H1 (cell line): ENCODE data around the gene SLIT3. TPM values are rescaled to one million over a fixed set of nuclear protein-coding genes. Genes with fewer than 3 reads are reported as not detected.

Experiments used
- CTCF ChIA-PET: fragments of 300-600 bp; sonication (Branson Sonifier 250); formaldehyde crosslinking; loops from one replicate; lab custom pipeline; 2021; ENCODE audit not compliant: partially characterized antibody; lab: Charles Lee
- POLR2A ChIA-PET: fragments of 300-600 bp; sonication (Branson Sonifier 250); formaldehyde crosslinking; loops from one replicate; lab custom pipeline; 2021; ENCODE audit warnings: inconsistent platforms; ENCODE audit not compliant: partially characterized antibody; lab: Charles Lee
- DNase-seq, 2 experiments: peaks; one replicate each; pipeline versions ENCODE4 v3.0.0 to v3.0.0-alpha.2; 2010 to 2022; ENCODE audit warnings: low spot score in 2 of 2, low read depth in 1 of 2, mixed read lengths in 1 of 2
- FAIRE-seq: peaks from 2 replicates; lab custom pipeline; 2011; peaks lifted over from hg19 to GRCh38; lab: Jason Lieb, UNC
- H2AFZ ChIP-seq: 2 replicates; pipeline ENCODE4 v1.8.1; 2012; ENCODE audit warnings: low read length, inconsistent platforms
- H2AK5ac ChIP-seq: 2 replicates; pipeline ENCODE4 v1.6.1; 2013; ENCODE audit warnings: low read depth, low read length
- H2BK120ac ChIP-seq: replicated peaks from 2 replicates; pipeline ENCODE3; 2013; ENCODE audit warnings: low read depth, low read length, inconsistent platforms
- H2BK12ac ChIP-seq: 2 replicates; pipeline ENCODE4 v1.6.1; 2013; ENCODE audit warnings: low read depth, low read length
- H2BK15ac ChIP-seq: 2 replicates; pipeline ENCODE4 v1.6.1; 2013; ENCODE audit warnings: low read length
- H2BK20ac ChIP-seq: 2 replicates; pipeline ENCODE4 v1.6.1; 2013; ENCODE audit warnings: low read length
- H2BK5ac ChIP-seq: 2 replicates; pipeline ENCODE4 v1.6.1; 2013; ENCODE audit warnings: low read depth, low read length
- H3K14ac ChIP-seq: 2 replicates; pipeline ENCODE4 v1.6.1; 2013; ENCODE audit warnings: inconsistent platforms; ENCODE audit not compliant: insufficient read length
- H3K18ac ChIP-seq: 2 replicates; pipeline ENCODE4 v1.6.1; 2013; ENCODE audit warnings: low read length; ENCODE audit errors: extremely low read depth
- H3K23ac ChIP-seq: 2 replicates; pipeline ENCODE4 v1.6.1; 2013; ENCODE audit warnings: inconsistent platforms; ENCODE audit not compliant: insufficient read length
- H3K23me2 ChIP-seq: 2 replicates; pipeline ENCODE4 v1.6.1; 2013; ENCODE audit warnings: low read depth, low read length
- H3K27ac ChIP-seq: 2 replicates; pipeline ENCODE4 v1.6.1; 2011; ENCODE audit warnings: low read depth, low read length, inconsistent platforms
- H3K27me3 ChIP-seq, 4 experiments: replicated peaks in 1 of 4; 1 replicate in 1 of 4; 2 replicates in 3 of 4; pipeline versions ENCODE4 v1.6.1 to v1.8.1; 2011 to 2013; ENCODE audit warnings: low read length in 3 of 4, mild to moderate bottlenecking in 3 of 4, inconsistent platforms in 2 of 4, mixed read lengths in 2 of 4, moderate library complexity in 1 of 4; ENCODE audit not compliant: control insufficient read depth in 3 of 4, insufficient read depth in 3 of 4; ENCODE audit errors: extremely low read depth in 1 of 4
- H3K36me3 ChIP-seq, 4 experiments: 2 replicates each; pipeline versions ENCODE4 v1.6.1 to v1.8.1; 2011 to 2013; ENCODE audit warnings: mild to moderate bottlenecking in 4 of 4, low read length in 3 of 4, moderate library complexity in 2 of 4, control low read depth in 1 of 4, inconsistent platforms in 1 of 4; ENCODE audit not compliant: insufficient read depth in 4 of 4, control insufficient read depth in 2 of 4
- H3K4ac ChIP-seq: replicated peaks from 2 replicates; pipeline ENCODE3; 2013; ENCODE audit warnings: low read length, low read depth, mixed read lengths, inconsistent platforms; ENCODE audit not compliant: insufficient read length
- H3K4me1 ChIP-seq, 4 experiments: replicated peaks in 1 of 4; 1 replicate in 1 of 4; 2 replicates in 3 of 4; pipeline versions ENCODE4 v1.6.1 to v1.8.1; 2011 to 2013; ENCODE audit warnings: low read length in 3 of 4, inconsistent platforms in 2 of 4, mixed read lengths in 1 of 4; ENCODE audit not compliant: insufficient read depth in 4 of 4, control insufficient read depth in 3 of 4
- H3K4me2 ChIP-seq, 2 experiments: 2 replicates each; pipeline versions ENCODE4 v1.6.1 to v1.8.1; 2011 to 2013; ENCODE audit warnings: low read depth in 2 of 2, low read length in 2 of 2, control low read depth in 1 of 2, inconsistent platforms in 1 of 2, mild to moderate bottlenecking in 1 of 2; ENCODE audit not compliant: insufficient read depth in 1 of 2
- H3K4me3 ChIP-seq, 4 experiments: fragments of 200-600, 300-600 bp in 1 of 4; sonication (generic), shearing (Covaris generic), sonication (Bioruptor Twin) in 1 of 4; 2 replicates each; pipeline versions ENCODE4 v1.5.1 to v1.8.1; 2011 to 2016; ENCODE audit warnings: low read length in 4 of 4, low read depth in 3 of 4, control low read depth in 2 of 4, inconsistent platforms in 2 of 4, mild to moderate bottlenecking in 2 of 4, mixed read lengths in 1 of 4, moderate library complexity in 1 of 4; ENCODE audit not compliant: insufficient read depth in 2 of 4; ENCODE audit errors: extremely low read depth in 1 of 4
- H3K56ac ChIP-seq: replicated peaks from 2 replicates; pipeline ENCODE3; 2013; ENCODE audit warnings: low read depth, mild to moderate bottlenecking, mixed read lengths, low read length, inconsistent platforms; ENCODE audit not compliant: insufficient read length
- H3K79me1 ChIP-seq: 2 replicates; pipeline ENCODE4 v1.6.1; 2013; ENCODE audit warnings: low read depth, low read length, control low read depth
- H3K79me2 ChIP-seq, 2 experiments: 2 replicates each; pipeline versions ENCODE4 v1.6.1 to v1.8.1; 2012 to 2013; ENCODE audit warnings: low read length in 2 of 2, mild to moderate bottlenecking in 2 of 2, inconsistent platforms in 1 of 2; ENCODE audit not compliant: insufficient read depth in 2 of 2, control insufficient read depth in 1 of 2
- H3K9ac ChIP-seq, 4 experiments: replicated peaks in 1 of 4; 1 replicate in 1 of 4; 2 replicates in 3 of 4; pipeline versions ENCODE4 v1.6.1 to v1.8.1; 2011 to 2013; ENCODE audit warnings: low read depth in 3 of 4, low read length in 3 of 4, control low read depth in 2 of 4, mild to moderate bottlenecking in 2 of 4, moderate library complexity in 2 of 4, inconsistent platforms in 1 of 4; ENCODE audit errors: extremely low read depth in 1 of 4
- H3K9me3 ChIP-seq, 2 experiments: 2 replicates each; pipeline versions ENCODE4 v1.6.1 to v1.8.1; 2012 to 2013; ENCODE audit warnings: mild to moderate bottlenecking in 2 of 2, moderate library complexity in 2 of 2, control low read depth in 1 of 2, inconsistent platforms in 1 of 2, low read depth in 1 of 2, low read length in 1 of 2, mixed read lengths in 1 of 2; ENCODE audit not compliant: insufficient read depth in 2 of 2
- H4K20me1 ChIP-seq, 2 experiments: replicated peaks in 1 of 2; 2 replicates each; pipeline versions ENCODE3 to v1.8.1; 2011 to 2013; ENCODE audit warnings: inconsistent platforms in 2 of 2, low read length in 2 of 2, mild to moderate bottlenecking in 1 of 2; ENCODE audit not compliant: insufficient read depth in 2 of 2, control insufficient read depth in 1 of 2
- H4K5ac ChIP-seq: 2 replicates; pipeline ENCODE4 v1.6.1; 2013; ENCODE audit warnings: low read length, low read depth, mixed read lengths, inconsistent platforms; ENCODE audit not compliant: insufficient read length
- H4K8ac ChIP-seq: 2 replicates; pipeline ENCODE4 v1.8.0; 2013; ENCODE audit warnings: mild to moderate bottlenecking, moderate library complexity, low read length, inconsistent platforms; ENCODE audit not compliant: insufficient read depth; ENCODE audit errors: extremely low read depth
- H4K91ac ChIP-seq: replicated peaks from 2 replicates; pipeline ENCODE3; 2013; ENCODE audit warnings: low read length, mixed read lengths, inconsistent platforms; ENCODE audit not compliant: insufficient read length
- CBX5 ChIP-seq: fragments of 300-800, 300-1000 bp; sonication (generic); IDR thresholded peaks from 2 replicates; pipeline ENCODE4 v1.7.1; 2016; ENCODE audit warnings: antibody characterized with exemption, low read length, low read depth
- CBX8 ChIP-seq: fragments of 300-800, 300-1000 bp; sonication (generic); IDR thresholded peaks from 2 replicates; pipeline ENCODE4 v1.7.1; 2016; ENCODE audit warnings: low read depth, low read length, borderline replicate concordance
- CEBPB ChIP-seq: IDR thresholded peaks from 2 replicates; pipeline ENCODE4 v1.6.1; 2012; ENCODE audit warnings: low read depth, low read length
- E2F6 ChIP-seq: IDR thresholded peaks from 2 replicates; pipeline ENCODE4 v1.6.1; 2012; ENCODE audit warnings: inconsistent platforms
- EZH2 ChIP-seq: fragments of 200-600 bp; sonication (generic); IDR thresholded peaks from 2 replicates; pipeline ENCODE4 v1.7.1; 2012; ENCODE audit warnings: low read depth, mild to moderate bottlenecking, moderate library complexity, low read length, inconsistent platforms; ENCODE audit not compliant: severe bottlenecking
- HDAC6 ChIP-seq: IDR thresholded peaks from one replicate; pipeline ENCODE4 v1.7.1; 2012; ENCODE audit warnings: low read depth, mild to moderate bottlenecking, inconsistent platforms, low read length, moderate library complexity
- MAFK ChIP-seq: IDR thresholded peaks from 2 replicates; pipeline ENCODE4 v1.6.1; 2012; ENCODE audit warnings: low read depth, mild to moderate bottlenecking, improper control_type of control experiment, low read length
- NRF1 ChIP-seq: IDR thresholded peaks from 2 replicates; pipeline ENCODE4 v1.6.1; 2011; ENCODE audit warnings: mild to moderate bottlenecking, low read depth, low read length, improper control_type of control experiment
- POLR2A ChIP-seq, 2 experiments: IDR thresholded peaks; 1 replicate in 1 of 2; 2 replicates in 1 of 2; pipeline ENCODE4 v1.6.1; 2011; ENCODE audit warnings: low read depth in 2 of 2, low read length in 2 of 2, mild to moderate bottlenecking in 2 of 2; ENCODE audit errors: control extremely low read depth in 1 of 2
- RXRA ChIP-seq: IDR thresholded peaks from 2 replicates; pipeline ENCODE4 v1.6.1; 2011; ENCODE audit warnings: low read depth, mild to moderate bottlenecking, low read length, moderate library complexity; ENCODE audit not compliant: insufficient read depth
- SIN3A ChIP-seq, 2 experiments: IDR thresholded peaks in 1 of 2; conservative IDR thresholded peaks in 1 of 2; 2 replicates each; pipeline ENCODE4 v1.6.1; 2011 to 2012; ENCODE audit warnings: low read length in 2 of 2, improper control_type of control experiment in 1 of 2, low read depth in 1 of 2, mild to moderate bottlenecking in 1 of 2
- TAF7 ChIP-seq: optimal IDR thresholded peaks from 2 replicates; pipeline ENCODE3; 2011; ENCODE audit warnings: low read depth, mild to moderate bottlenecking, inconsistent platforms, low read length, moderate library complexity, borderline replicate concordance
- polyA plus RNA-seq, 7 experiments: library from polyadenylated mRNA; depleted of rRNA in 3 of 7; stranded (reverse) in 5 of 7; unstranded in 2 of 7; fragments of >200 nt in 5 of 7; fragments of 200-250 nt in 2 of 7; gene quantifications; 1 replicate in 5 of 7; 2 replicates in 1 of 7; 4 replicates in 1 of 7; pipeline versions ENCODE4 v1.2.1 to v1.2.3, GENCODE V29; 2011 to 2013; ENCODE audit warnings: missing spikeins in 2 of 7, mixed read lengths in 2 of 7
- total RNA-seq: library from RNA; stranded (reverse); fragmentation: NEBNext Ultra II Directional; extraction: Animal tissue kit (Norgen Biotek cat#: 25700); gene quantifications from 2 replicates; pipeline ENCODE4 v1.2.1, GENCODE V29; 2021

Gene SLIT3
- total and polyA plus RNA-seq, 2 of the 8 experiments (the other 6 are each of a cell fraction or from before 2014, with no cell fraction given): 1.1 to 1.2 TPM

DNA sequence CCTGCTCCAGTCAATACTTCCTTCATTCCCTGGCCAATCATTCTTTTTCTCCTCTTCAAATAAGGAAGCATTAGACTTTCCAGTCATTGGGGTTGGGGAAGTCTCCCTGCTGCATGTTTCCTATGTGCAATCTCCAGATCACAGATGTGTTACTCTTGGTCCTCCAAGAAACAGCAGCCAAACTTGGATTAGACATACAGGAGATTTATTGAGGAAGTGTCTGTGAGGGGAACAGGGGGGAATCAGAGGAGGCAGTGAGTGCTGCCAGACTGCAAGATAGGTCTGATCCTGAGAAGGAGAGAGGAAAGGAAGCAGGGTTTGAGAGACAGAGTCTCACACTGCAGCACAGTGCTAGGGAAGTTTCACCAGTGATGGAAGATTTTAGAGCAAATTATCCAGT lies 40.6 kb upstream of the SLIT3 start:
- TF ChIP-seq EZH2 (no peak), RXRA (no peak), CBX5 (no peak), SIN3A (conservative IDR thresholded peaks at IDR 0.05 in 1 of 2, IDR thresholded peaks at IDR 0.05 in 1 of 2; ENCODE audit: low read depth in 1 of 2, low read length in 2 of 2) (no peak), TAF7 (no peak), E2F6 (no peak), CBX8 (no peak), HDAC6 (no peak), NRF1 (no peak), POLR2A (IDR thresholded peaks at IDR 0.05; ENCODE audit: control extremely low read depth in 1 of 2, low read depth in 2 of 2, low read length in 2 of 2) (no peak), MAFK (no peak), CEBPB (no peak)
- CTCF ChIA-PET: interaction anchor here (0.6 kb wide), 1 partner anchor 552 kb away, joined by 4 read pairs; no protein-coding TSS in a partner anchor

More for the DNA sequence above, 40.6 kb upstream of the SLIT3 start:
- H3K79me2 ChIP-seq: no peaks in the 10 kb centered on the region
- H3K9ac ChIP-seq: no peak overlapping the region
- no peak overlapping the region for H3K27ac ChIP-seq
- H3K4ac ChIP-seq: no peak overlapping the region
- no peaks in the 10 kb centered on the region for H3K9me3 ChIP-seq
- H4K91ac ChIP-seq: no peak overlapping the region
- no peaks in the 10 kb centered on the region for H3K23me2 ChIP-seq
- no peaks in the 10 kb centered on the region for H3K36me3 ChIP-seq
- H4K20me1 ChIP-seq: no peaks in the 10 kb centered on the region
- no peak overlapping the region for H2AFZ ChIP-seq
- no peak overlapping the region for H2BK20ac ChIP-seq
- H3K79me1 ChIP-seq: no peaks in the 10 kb centered on the region
- H3K18ac ChIP-seq: no peak overlapping the region
- H2AK5ac ChIP-seq: no peak overlapping the region
- no peak overlapping the region for H2BK12ac ChIP-seq
- H4K8ac ChIP-seq: no peak overlapping the region
- H2BK5ac ChIP-seq: no peak overlapping the region
- DNase-seq (no peak), FAIRE-seq (no peak)
- H3K56ac ChIP-seq: no peak overlapping the region
- H3K27me3 ChIP-seq: no peaks in the 10 kb centered on the region
- POLR2A ChIA-PET: no interaction called here
- no peak overlapping the region for H3K4me2 ChIP-seq
- no peak overlapping the region for H3K14ac ChIP-seq
- no peak overlapping the region for H4K5ac ChIP-seq
- no peak overlapping the region for H2BK120ac ChIP-seq
- H3K23ac ChIP-seq: no peak overlapping the region
- no peak overlapping the region for H3K4me3 ChIP-seq
- peaks cover 0 to 2% (median 0%) of the 10 kb centered on the region in 4 experiments; a peak in 1 of 7 replicates for H3K4me1 ChIP-seq
- H2BK15ac ChIP-seq: no peak overlapping the region
